ENCODE data around the gene LPIN1.

LPIN1 gene, protein sequence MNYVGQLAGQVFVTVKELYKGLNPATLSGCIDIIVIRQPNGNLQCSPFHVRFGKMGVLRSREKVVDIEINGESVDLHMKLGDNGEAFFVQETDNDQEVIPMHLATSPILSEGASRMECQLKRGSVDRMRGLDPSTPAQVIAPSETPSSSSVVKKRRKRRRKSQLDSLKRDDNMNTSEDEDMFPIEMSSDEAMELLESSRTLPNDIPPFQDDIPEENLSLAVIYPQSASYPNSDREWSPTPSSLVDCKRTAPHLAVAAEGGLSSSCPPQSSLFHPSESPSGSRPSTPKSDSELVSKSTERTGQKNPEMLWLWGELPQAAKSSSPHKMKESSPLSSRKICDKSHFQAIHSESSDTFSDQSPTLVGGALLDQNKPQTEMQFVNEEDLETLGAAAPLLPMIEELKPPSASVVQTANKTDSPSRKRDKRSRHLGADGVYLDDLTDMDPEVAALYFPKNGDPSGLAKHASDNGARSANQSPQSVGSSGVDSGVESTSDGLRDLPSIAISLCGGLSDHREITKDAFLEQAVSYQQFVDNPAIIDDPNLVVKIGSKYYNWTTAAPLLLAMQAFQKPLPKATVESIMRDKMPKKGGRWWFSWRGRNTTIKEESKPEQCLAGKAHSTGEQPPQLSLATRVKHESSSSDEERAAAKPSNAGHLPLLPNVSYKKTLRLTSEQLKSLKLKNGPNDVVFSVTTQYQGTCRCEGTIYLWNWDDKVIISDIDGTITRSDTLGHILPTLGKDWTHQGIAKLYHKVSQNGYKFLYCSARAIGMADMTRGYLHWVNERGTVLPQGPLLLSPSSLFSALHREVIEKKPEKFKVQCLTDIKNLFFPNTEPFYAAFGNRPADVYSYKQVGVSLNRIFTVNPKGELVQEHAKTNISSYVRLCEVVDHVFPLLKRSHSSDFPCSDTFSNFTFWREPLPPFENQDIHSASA

DNA sequence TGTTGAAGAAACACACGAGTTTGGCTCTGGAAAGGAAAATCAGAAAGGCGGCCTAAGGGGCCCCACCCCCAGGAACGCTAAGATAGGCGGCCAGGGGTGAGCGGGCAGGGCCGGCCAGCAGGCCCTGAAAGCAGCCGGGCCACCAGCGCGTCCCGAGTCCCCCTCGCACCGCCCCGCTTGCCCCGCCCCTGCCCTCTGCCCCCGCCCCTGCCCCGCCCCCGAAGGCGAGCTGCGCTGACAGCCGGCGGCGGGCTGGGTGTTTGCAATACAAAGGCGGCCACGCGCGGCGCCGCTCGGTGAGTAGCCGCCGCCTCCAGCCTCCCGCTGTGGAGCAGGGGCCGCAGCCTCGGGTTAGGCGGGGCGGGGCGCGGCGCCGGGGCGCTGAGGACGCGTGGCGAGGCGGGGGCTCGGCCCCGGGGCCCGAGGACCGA lies at the start of gene LPIN1:
LPIN1 (plus strand) TSS at position 257 of the 431 bp plus-strand sequence. CDS start 18,910 bp downstream, outside the sequence.
- peak; percentile 20 to 95 (median 85) for DNase-seq

DNA sequence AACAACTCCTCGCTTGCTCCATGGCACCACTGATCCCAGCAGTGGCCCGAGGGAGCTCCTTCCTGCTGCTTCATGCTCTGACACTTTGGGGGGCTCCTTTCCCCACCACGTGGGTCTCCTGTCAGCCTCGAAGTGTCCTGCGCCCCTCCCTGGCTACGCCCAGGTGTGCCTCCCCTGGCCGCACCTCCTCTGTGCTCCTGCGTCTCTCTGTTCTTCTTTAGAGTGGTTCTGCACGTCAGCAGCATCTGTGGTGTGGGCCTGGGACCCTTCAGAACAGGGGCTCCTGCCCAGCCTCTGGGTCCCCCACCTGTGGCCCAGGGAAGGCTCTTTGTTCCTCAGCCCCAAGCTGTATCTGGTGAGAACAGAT lies 49.7 kb upstream of the LPIN1 start:
- DNase-seq = no peak

DNA sequence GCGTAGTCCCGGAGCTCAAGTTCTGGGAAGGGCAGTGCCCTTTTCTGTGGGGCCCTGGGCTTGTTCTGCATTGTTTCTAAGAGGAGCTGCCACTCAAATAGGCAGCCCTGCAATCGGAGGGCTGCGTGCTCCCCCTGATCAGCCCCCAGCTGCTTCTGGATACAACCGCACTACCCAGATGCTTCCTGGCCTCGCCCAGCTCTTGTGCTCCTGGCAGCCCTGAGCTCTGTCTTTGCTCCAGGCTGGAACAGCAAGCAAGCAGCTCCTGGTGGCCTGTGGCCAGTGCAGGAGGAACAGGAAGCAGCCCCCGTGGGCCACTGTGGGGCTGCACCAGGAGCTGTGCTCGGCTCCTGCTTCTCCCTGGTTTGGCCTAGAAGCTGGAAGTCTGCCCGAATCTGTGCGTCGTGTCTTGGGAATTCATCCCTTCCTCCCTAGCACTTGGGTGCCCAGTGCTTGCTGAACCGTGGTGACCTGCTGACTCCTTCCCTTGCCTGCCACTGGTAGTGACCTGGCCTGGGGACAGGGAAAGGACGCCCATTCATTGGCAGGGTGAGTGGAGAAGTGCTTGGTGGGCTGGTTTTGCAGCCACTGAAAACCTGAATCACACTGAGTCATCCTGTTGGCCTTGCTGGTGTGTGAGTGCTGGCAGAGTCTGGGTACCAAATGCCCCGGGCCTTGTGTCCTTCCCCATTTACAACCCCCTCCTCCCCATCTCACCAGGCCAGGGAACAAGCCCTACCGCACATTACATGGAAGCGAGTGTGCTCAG lies 49.1 kb upstream of the LPIN1 start:
- peak in 17 of 56 donors; percentile 7 to 68 (median 38) for DNase-seq

DNA sequence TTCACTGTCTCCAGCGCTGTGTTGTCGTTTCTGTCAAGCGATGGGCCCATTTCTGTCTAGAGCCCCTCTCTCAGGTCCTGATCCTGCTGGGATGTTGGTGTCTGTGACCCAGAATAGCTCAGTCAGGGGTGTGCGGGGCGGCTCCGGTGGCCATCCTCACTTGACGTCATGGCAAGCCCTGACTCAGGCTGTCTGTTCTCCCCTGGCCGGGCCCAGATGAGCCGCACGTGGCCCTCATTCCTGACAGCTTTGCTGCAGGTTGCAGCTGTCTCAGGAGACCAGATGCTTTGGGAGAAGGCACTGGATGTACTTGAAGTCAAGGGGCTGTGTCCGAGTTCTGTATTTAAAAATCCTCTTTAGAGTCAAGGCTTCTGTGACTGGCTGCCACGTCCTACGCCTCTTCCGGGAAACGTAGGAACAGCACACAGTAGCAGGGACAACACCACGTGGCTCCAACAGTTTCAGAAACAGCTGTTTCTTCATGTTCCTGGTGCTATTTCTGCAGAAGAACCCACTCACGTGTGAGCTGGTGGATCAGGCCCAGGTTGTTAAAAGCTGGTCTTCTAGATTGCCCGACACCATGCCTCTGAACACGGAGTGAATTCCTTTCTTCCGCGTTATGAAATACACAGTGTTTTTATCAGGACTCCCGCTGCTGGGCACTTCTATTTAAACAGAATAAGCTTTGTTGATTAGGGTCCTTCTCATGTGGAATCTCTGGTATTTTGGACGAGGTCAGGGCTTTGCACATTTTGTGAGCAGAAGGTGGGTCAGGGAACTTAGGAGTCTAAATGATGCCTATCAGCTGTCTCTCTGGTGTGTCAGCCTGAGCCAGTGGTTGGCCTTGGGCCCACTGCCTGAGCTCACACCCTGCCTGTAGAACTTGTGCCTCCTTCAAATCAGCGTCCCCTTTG lies 48.2 kb upstream of the LPIN1 start:
- peak in 8 of 56 donors; percentile 19 to 46 (median 28) for DNase-seq

DNA sequence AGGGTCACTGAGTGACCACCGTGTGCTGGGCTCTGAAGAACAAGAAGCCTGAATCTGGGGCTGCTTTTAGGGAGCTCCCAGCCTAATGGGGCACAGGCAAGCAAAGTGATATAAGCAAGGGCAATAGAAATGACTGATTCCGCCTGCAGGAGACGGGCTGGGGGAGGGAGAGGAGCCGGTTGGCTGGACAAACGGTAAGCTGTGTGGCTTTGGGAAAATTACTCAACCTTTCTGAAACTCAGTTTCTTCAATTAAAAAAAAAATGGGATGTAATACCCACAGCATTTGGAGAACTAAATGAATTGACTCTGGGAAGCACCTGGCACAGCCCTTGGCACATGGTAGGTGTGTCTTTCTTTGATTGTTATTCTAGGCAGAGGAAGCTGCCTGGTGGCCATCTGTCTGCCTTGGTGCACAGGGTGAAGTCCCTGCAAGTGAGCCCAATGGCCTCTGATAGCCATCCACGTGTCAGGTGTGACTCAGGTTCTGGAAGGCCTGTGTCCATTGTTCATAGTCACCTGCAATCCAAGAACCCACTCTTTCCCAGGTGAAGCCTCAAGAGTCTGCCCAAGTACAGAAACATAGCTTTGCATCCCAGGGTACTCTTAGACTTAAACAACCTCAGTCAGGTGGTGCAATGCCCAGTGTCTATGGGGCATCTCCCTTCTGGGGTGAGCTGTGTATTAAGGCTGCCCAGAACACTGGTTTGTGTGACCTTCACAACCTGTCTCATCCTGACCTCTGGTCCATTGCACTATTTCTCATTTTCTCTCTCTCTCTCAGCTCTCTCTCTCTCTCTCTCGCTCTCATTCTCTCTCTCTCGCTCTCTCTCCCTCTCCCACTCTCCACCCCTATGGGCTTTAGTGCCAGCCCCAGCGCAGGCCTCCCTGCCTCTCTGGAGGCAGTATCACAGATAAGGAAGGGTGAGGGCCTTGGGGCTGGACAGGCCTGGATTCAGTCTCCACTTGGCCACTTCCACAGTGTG lies 46.5 kb upstream of the LPIN1 start:
- no peak for DNase-seq

DNA sequence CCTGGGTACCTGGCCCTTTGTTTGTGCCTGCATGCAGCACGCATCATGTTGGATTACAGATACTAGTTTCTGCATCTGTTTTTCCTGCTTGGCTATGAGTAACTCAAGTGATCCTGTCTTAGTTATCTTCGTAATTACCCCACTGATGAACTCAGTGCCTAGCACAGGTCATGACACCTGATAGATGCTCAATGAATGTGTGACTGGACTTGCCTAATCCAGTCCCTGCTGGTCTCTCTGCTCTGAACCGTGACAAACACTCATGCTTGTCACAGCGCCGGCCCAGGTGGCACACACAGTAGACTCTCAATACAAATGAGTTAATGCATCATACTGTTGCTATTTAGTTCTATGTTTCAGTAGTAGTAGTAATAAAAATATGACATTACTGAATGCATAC lies 45.2 kb upstream of the LPIN1 start:
- DNase-seq = no peak

DNA sequence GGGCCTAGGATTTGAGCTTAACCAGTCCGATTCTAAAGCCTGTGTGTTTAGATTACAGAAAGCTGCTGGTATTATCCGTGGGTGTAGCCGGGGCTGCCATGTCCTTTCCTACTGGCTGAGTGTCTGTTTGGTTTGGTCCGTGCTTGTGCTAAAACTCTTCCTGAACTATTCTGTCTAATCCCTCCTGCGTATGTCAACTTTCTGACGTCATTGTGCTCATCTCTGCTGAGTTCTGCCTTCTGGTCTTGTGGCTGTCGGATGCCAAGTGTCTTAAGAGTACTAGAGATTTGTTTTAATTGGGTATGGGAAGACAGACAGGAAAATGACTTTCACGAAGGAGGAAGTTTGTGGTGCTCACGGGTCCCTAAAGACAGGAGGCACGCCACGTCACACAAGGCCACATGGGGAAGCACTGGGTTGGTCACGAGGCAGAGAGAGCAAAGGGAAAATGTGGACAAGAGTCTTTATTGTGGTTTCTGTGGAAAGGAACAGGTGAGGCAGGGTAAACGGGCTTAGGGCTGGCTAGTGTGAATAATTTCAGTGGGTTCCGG lies 44.6 kb upstream of the LPIN1 start:
- no peak for DNase-seq

DNA sequence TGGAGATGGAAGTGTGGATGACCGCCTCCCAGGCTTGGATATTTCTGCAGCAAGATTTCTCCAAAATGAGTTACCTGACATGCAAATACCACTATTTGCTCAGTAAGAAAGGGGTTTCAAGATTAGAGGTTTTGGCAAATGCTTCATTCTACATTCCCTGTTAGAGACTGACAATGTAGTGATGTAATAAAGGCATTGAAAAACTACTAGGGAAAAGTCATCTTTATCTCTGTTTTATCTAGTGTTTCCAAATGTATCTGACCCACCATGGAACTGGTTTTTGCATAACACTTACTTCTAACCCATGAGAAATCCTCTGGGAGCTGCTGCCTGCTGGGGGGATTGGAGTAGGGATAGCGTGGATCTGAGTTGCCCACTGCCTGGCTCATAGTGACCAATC lies 43.5 kb upstream of the LPIN1 start:
- no peak for DNase-seq

DNA sequence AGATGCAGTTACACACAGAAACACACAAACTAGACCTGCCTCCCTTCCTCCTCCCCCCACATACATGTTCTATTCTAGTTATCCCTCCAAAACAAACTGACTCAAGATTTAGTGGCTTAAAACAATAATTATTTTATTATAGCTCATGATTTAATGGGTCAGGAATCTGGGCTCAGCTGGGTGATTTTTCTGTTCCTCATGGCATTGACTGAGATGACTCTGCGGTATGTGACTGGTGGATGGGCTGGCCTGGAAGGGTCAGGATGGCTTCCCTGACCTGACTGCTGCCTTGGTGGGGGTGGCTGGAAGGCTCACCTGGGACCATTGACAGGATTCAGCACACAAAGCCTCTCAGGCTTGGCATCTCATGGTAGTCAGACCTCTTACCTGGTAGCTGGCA lies 42.7 kb upstream of the LPIN1 start:
- no peak for DNase-seq

DNA sequence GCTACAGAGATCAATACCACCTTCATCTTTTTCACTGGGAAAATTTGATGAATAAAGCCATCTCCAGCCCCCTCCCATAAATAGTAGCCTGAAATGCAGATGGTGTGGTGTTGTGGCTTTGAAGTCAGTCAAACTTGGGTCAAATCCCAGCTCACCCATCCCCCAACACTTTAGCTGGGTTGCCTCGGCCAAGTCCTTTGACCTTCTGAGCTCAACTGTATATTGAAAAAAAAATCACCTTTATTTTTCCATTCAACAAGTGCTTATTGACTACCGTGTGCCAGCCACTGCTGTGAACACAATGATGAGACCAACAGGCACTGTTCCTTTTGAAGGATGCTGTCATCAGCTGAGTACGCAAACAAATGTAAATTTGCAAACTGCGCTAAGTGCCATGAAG lies 41.4 kb upstream of the LPIN1 start:
- no peak for DNase-seq

DNA sequence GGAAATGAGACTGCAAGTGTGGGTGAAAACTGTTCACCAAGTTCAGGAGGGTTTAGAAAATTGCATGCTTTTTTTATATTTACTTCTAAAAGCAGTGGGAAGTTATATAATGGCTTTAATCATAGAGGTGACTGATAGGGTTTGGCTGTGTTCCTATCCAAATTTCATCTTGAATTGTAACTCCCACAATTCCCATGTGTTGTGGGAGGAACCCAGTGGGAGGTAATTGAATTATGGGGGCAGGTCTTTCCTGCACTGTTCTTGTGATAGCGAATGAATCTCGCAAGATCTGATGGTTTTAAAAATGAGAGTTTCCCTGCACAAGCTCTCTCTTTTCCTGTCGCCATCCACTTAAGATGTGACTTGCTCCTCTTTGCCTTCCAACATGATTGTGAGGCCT lies 40.7 kb upstream of the LPIN1 start:
- peak in 10 of 56 donors; percentile 7 to 54 (median 20) for DNase-seq

DNA sequence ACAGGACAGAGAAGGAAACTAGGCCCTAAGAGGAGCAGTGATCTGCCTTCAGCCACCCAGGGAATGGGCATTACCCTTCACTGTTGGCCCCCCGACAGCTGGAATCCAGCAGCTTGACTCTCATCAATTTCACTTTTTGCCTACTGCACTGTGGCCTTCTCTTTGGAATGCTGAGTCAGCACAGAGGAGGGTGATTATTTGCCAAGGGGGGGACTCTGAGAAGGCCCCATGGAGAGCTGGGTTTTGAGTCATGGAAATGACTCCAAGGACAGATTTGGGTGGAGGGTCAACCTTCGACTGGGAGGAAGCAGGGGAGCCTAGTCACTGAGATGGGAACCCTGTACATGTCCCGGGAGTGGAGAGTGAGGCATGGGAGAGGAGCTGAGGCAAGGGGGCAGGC lies 38.3 kb upstream of the LPIN1 start:
- no peak for DNase-seq

DNA sequence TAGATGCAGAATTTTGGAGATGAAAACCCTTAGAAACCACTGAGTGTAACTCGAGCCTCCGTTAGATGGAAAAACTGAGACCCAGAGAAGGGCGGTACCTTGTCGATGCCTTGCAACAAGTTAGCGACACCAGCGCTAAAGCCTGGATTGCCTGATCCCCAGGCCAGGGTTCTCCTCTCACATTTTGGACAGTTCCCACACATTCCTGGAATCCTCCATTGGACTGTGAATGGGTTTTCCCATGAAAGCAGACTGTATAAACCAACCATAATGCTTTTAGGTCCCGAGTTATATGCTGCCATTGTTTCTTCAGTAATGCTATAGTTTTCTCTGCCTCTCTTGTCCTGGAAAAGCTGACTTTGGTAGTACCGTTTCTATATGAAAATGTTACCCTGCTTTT lies 37.1 kb upstream of the LPIN1 start:
- no peak for DNase-seq

DNA sequence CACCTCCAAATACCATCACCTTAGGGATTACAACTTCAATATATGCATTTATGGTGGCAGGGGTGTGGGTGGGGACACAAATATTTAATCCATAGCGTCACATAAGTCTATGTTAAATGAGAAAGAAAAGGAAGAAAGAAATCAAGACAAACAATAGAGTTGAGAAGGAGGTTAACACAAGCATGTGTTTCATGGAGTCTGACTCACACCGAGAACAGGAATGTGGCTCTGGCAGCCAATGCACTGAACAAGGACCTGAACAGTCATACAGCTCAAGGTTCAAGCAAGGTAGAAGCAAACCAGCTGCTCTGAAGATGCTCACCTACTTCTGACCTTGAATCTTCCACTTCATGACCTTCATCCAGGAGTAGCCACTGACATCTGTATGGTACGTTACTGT lies 36.2 kb upstream of the LPIN1 start:
- peak in 3 of 56 donors; percentile 11 to 33 (median 13) for DNase-seq

DNA sequence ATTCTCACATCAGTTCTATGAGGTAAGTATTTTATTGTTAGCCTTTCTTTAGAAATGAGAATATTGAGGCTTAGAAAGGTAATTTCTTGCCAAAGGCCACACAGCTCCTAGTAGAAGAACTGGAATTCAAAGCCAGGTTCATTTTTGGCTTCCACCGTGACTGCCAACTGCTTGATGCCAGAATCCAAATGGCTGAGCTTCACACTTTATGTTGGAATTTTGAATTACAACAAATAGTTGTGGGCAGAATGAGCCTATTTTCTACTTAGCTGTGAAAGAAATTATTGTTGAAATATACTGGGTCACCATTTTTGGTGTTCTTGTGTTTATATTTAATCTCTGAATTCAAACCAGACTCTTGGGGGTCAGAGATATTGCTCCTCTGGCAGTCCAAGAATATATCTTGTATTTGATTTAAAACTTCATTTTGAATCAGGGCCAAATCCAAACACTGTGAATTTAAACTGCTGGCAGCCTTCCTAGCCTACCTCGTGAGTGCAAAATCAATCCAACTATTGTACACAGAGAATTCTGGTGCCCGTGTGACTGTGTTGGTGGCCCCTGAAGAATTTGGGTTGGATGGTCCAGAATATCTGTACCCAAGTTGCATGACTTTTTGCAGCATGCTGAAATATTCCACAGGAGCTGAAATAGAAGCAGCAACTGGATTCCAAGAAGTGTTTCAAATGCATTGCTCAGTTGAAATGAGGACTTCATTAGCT lies 35.6 kb upstream of the LPIN1 start:
- peak in 2 of 56 donors; percentile 15 to 18 for DNase-seq

DNA sequence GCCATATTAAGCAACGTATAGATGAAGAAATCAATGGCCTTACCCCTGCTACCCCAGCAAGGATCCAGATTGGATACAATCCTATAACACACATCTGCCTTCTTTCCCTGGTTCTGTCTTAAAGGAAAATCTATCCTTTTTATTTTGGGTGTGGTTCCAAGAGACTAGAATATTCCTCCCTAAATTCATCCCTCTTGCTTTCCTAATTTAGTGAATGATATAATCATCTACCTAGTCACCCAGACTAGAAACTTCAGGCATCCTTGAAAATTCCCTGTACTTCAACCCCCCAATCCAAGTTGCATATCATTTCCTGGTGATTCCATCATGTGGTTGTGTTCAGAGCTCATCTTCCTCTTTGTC lies 35.1 kb upstream of the LPIN1 start:
- DNase-seq = no peak

DNA sequence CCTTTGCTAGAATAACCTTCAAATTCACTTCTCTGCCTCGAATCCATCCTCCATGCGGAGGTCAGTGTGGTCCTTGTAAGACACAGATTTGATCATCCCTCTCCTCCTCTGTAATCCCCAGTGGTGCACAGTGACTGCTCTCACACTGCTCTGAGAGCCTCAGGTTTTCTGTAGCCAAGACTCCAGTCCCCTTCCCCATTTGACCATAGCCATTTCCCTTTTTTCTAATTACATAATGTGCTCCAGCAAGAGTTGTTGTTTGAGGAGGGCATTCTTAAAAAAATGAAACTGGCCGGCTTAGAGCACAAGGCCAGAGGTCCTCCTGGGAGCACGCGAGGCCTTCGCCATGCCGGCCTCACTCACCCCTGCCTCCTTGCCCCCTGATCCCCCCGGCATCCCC lies 34.7 kb upstream of the LPIN1 start:
- no peak for DNase-seq

DNA sequence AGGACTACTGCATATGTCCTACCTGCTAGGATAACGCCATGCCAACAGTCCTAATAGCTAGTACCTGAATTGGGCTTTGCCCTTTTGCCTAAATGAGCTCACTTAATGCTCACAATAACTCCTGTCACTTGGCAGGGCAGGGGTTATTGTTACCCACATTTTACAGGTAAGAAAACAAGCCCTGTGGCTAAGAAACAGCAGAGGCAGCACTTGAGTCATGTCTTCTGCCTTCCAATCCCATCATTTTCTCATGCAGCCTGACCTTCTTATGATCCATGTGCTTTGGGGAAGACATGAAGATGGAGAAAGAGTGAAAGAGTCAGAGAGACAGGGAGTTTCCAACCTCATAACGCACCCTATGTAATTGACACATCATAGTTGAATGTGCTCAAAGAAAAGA lies 33.6 kb upstream of the LPIN1 start:
- no peak for DNase-seq
